Activated CD8-positive, alpha-beta memory T cell treated with anti-CD3 and anti-CD28 coated beads for 48 hours (primary cell): ENCODE measurements around the gene CD74.

ENCODE experiments used
- DNase-seq, 3 experiments: peaks; one replicate each; pipeline ENCODE4 v3.0.0-alpha.2; 2020; ENCODE audit warnings: low read depth in 2 of 3, low spot score in 2 of 3

CD74 gene

GRCh38 chr5:150410524-150411244 lies 2.0 kb downstream of the CD74 start:
- no peak for DNase-seq

GRCh38 chr5:150409638-150410523 lies 2.8 kb downstream of the CD74 start:
- DNase-seq, result no peak

- no peak for DNase-seq
Observed at GRCh38 chr5:150408231-150408943, 4.3 kb downstream of the CD74 start.

GRCh38 chr5:150407096-150407720 lies 5.5 kb downstream of the CD74 start:
- no peak for DNase-seq

GRCh38 chr5:150406723-150407095 lies 6.0 kb downstream of the CD74 start:
- DNase-seq, result no peak

- no peak for DNase-seq
Observed at GRCh38 chr5:150406103-150406722, 6.5 kb downstream of the CD74 start.

- no peak for DNase-seq
Observed at GRCh38 chr5:150404941-150405816, 7.5 kb downstream of the CD74 start.

GRCh38 chr5:150404535-150404934 lies 8.2 kb downstream of the CD74 start:
- DNase-seq, result no peak

- DNase-seq, result no peak
Observed at GRCh38 chr5:150404121-150404520, 8.6 kb downstream of the CD74 start.

GRCh38 chr5:150402901-150403342 lies 9.8 kb downstream of the CD74 start:
- no peak for DNase-seq

- no peak for DNase-seq
Observed at GRCh38 chr5:150402229-150402773, 10.4 kb downstream of the CD74 start.

GRCh38 chr5:150401376-150402228 lies 11.1 kb downstream of the CD74 start:
- no peak for DNase-seq

- DNase-seq, result no peak
Observed at GRCh38 chr5:150401076-150401375, 11.7 kb downstream of the CD74 start.

GRCh38 chr5:150400316-150401075 lies 12.2 kb downstream of the CD74 start:
- no peak for DNase-seq

- DNase-seq, result no peak
Observed at GRCh38 chr5:150399524-150400211, 13.0 kb downstream of the CD74 start.

- DNase-seq, result no peak
Observed at GRCh38 chr5:150398722-150399523, 13.8 kb downstream of the CD74 start.
